Measurements from ENCODE around the gene OTOG. TPM values are rescaled to one million over a fixed set of nuclear protein-coding genes. Genes with fewer than 3 reads are reported as not detected.
A peak's percentile ranks its signal among the peaks of the same experiment; 100 is the strongest.

The OTOG gene
- total RNA-seq, 1 donor from 2014 or later, result 0.12 TPM

- no peak for DNase-seq (ENCODE audit: low spot score)
Observed at GRCh38 chr11:17588166-17588565, 41.1 kb downstream of the OTOG start.

DNA sequence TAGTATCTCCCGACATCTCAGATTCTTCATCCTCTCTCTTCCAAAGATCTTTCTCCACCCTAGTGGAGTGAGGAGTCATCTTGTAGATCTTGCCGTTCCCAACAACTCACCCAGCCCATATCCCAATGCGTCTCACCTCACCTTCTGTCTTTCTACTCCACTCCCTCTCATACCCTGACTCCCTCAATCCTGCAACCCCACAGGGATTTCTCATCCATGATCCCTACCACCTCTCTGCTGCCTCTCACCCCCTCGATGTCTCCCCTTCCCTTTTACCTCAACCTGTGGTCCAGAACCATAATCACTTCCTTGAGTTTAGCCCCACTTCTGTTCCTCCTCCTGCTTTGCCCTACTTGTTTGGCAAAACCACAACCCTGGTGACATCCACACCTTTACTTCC lies 41.7 kb downstream of the OTOG start:
- no peak for DNase-seq (ENCODE audit: low spot score)

DNA sequence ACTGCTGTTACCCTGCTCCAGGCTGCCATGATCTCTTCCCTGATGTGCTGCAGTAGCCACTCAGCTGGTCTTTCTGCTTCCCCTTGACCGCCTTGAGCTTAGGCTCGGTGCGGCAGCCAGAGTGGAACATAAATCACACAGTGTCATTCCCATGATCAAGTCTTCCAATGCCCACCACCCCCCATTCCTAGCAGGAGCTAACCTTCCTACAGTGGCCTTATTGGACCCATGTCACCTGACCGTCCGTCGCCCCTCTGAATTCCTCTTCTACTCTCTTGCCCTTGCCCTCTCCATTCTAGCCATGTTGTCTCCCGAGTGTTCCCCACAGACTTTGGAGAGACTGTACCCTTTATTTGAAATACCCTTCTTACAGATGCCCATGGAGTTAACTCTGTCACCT lies 43.4 kb downstream of the OTOG start:
- no peak for DNase-seq (ENCODE audit: low spot score)

DNA sequence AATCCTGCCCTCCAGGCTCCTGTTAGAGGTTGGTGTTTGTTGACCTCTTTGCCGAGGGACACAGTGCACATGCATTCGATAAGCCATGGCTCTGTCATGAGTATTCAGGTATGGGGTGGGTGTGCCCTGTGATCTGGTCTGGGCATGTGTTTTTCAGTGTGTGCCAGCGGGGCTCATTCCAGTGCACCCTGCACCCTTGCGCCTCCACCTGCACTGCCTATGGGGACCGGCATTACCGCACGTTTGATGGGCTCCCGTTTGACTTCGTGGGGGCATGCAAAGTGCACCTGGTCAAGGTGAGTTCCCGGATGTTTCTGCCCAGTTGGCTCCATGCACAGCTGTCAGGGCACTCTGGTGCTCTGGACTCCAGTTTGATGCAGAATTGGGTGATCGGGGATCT lies 44.2 kb downstream of the OTOG start:
- no peak for DNase-seq (ENCODE audit: low spot score)

DNA sequence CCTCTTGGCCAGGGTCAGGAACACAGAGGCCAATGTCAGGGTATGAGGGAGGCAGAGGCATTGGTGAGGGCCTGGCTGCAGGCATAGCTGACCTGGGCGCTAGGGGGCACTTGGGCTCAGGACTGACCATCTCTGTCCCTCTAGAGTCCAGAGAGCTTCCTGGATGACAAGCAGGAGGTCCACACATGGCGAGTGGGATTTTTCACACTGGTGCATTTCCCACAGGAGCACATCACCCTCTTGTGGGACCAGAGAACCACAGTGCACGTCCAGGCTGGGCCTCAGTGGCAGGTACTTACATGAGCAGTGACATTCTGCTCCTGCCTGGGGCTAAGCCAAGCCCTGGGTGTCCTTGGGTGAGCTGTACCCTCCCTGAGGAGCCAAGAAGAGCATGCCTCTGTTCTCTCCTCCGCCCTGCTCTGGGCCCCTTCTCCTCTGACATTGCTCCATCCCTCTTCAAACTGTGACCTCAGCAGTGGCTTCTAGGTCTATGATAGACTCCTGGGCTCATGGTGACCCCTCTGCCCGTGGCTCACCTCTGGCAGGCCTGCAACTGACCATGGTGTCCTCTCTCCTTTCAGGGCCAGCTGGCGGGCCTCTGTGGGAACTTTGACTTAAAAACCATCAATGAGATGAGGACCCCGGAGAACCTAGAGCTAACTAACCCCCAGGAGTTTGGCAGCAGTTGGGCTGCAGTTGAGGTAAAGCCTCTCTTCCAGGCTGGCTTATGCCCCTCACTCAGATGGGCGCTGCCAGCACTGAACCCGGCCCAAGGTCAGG lies 46.6 kb downstream of the OTOG start:
- no peak for DNase-seq (ENCODE audit: low spot score)

DNA sequence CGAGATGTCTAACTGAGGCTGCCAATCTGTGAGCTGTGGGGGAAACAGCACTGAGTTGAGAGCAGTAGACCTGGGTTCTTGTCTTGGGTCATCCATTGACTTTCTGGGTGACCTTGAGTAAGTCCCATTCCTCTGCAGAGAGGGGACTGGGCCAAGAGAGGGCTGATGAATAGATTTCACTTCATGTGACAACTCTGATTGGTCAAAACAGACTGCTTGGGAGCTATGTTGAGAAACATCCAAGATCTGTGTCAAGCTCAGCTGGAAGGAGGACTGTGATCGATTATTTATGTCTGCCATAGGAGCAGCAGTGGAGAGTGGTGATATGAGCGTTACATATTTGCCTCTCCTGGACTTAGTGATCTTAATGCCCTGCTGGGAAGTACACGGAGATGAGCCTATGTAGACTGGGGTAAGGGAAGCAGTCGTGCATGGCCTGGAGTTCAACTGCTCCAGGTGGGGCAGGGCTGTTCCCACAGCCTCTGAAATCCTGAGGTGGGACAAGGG lies 47.7 kb downstream of the OTOG start:
- DNase-seq (ENCODE audit: low spot score), result no peak

- no peak for DNase-seq (ENCODE audit: low spot score)
Observed at GRCh38 chr11:17595526-17596309, 48.7 kb downstream of the OTOG start.

DNA sequence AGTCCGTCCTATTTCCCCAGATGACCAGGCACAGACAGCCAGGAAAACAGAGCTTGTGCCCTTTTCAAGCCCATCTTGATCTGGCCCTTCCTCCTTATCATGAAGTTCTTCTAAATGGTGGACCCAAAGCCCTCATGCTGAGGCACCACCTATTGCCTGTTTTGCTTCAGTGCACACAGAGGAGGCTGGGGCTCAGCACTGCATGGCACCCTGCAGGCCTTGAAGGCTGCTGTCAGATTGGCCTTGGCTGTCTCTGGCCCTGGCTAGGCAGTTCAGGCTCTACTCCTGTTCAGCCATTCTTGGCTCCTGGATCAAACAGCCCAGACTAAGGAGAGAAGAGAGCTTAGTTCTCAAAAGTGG lies 49.2 kb downstream of the OTOG start:
- no peak for DNase-seq (ENCODE audit: low spot score)

DNA sequence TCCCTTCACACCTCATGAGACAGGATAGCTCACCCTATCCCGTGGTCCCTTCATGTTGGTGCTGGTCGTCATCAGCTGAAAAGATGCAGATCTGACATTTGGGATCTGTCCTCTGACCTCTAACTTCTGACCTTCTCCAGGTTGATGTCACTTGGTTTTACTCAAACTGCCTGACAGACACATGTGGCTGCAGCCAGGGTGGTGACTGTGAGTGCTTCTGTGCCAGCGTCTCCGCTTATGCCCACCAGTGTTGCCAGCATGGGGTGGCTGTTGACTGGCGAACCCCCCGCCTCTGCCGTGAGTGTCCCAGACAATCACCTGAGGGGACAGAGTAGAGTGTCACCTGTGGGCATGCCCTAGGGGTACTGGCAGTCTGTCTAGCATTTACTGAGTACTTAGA lies 49.7 kb downstream of the OTOG start:
- DNase-seq (ENCODE audit: low spot score), result no peak

- DNase-seq (ENCODE audit: low spot score), result no peak
Observed at GRCh38 chr11:17597770-17598169, 50.7 kb downstream of the OTOG start.

- peak; percentile 72 for DNase-seq (ENCODE audit: low spot score)
Observed at GRCh38 chr11:17598700-17599459, 51.8 kb downstream of the OTOG start.

GRCh38 chr11:17599460-17599925 lies 52.4 kb downstream of the OTOG start:
- DNase-seq (ENCODE audit: low spot score), result peak; percentile 8

- DNase-seq (ENCODE audit: low spot score), result peak; percentile 7
Observed at GRCh38 chr11:17600316-17601255, 53.5 kb downstream of the OTOG start.

DNA sequence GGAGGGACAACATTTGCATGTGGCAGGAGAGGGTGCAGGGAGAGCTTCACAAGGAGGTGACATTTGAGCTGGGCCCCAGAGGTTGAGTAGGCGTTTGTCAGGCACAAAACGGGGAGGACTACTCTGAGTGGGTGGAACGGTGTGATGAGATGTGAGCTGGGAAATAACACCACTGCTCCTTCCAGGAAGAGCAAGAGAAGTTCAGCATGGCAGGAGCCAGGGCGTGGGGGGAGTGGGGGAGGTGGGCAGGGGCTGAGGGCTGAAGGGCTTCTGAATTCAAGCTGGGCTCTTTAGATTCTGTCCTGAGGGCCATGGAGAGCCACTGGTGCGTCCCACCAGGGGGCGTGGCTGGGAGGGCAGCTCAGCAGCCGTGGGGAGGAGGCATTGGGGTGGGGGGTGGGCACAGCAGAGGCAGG lies 54.2 kb downstream of the OTOG start:
- no peak for DNase-seq (ENCODE audit: low spot score)

GRCh38 chr11:17601676-17602075 lies 54.6 kb downstream of the OTOG start:
- DNase-seq (ENCODE audit: low spot score), result no peak

DNA sequence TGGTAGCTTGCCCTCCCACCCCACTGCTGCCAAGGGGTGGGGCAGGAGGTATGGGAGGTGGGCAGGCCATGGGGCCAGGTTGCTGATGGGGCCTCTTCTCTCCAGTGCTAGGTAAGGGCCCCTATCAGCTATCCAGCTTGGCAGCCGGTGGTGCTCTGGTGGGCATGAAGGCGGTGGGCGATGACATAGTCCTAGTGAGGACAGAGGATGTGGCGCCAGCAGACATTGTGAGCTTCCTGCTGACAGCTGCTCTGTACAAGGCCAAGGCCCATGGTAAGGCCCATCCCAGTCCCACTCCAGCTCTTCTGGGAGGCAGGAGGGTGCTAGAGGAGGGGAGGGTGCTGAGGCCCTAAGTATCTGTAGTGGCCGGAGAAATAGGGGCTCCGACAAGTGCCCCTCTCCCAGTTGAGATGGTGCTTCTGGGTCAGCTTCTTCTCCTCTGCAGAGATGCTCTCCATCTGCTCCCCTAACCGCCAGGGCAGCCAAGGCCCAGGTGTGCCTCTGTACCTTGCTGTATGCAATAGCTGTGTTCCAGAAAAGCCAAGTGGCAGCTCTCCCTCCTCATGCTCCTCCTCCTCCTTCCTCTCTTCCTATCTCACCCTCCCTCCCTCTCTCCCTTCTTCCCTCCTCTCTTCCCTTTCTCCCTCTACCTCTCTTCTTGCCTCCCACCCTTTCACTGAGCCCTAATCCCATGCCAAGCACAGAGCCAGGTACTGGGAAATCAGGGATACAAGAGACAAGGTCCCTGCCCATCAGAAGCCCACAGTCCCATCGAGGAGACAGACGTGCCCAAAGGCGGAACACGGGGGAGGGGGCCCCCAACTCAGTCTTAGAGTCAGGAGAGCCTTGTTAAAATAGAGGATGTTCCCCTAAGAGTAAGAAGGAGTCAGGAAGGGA lies 55.3 kb downstream of the OTOG start:
- no peak for DNase-seq (ENCODE audit: low spot score)

GRCh38 chr11:17603056-17603825 lies 56.2 kb downstream of the OTOG start:
- peak; percentile 5 for DNase-seq (ENCODE audit: low spot score)

- DNase-seq (ENCODE audit: low spot score), result peak; percentile 4
Observed at GRCh38 chr11:17604201-17604914, 57.3 kb downstream of the OTOG start.

- no peak for DNase-seq (ENCODE audit: low spot score)
Observed at GRCh38 chr11:17604915-17605233, 57.8 kb downstream of the OTOG start.
